Ectodermal cell (in vitro differentiated cells): ENCODE data around the gene KLHL5.

Experiments
- H3K27ac ChIP-seq: 2 replicates; pipeline ENCODE4 v1.7.0; 2013; ENCODE audit warnings: mild to moderate bottlenecking, low read depth, low read length; ENCODE audit not compliant: insufficient read depth, poor library complexity, severe bottlenecking
- H3K27me3 ChIP-seq: 2 replicates; pipeline ENCODE4 v1.7.0; 2013; ENCODE audit warnings: mild to moderate bottlenecking, low read length; ENCODE audit not compliant: insufficient read depth, control insufficient read depth, poor library complexity, severe bottlenecking
- H3K36me3 ChIP-seq: one replicate; pipeline ENCODE4 v1.7.0; 2013; ENCODE audit warnings: low read length; ENCODE audit not compliant: control insufficient read depth, insufficient read depth
- H3K4me1 ChIP-seq: one replicate; pipeline ENCODE4 v1.7.0; 2013; ENCODE audit warnings: low read length; ENCODE audit not compliant: control insufficient read depth, insufficient read depth
- H3K4me3 ChIP-seq: 2 replicates; pipeline ENCODE4 v1.7.0; 2013; ENCODE audit warnings: low read depth, low read length, control low read depth; ENCODE audit not compliant: insufficient read depth
- H3K9me3 ChIP-seq: 2 replicates; pipeline ENCODE4 v1.7.0; 2013; ENCODE audit warnings: mild to moderate bottlenecking, low read length, moderate library complexity; ENCODE audit not compliant: control insufficient read depth
- WGBS, 2 experiments: methylation state at CpG; one replicate each; pipeline ENCODE4 v1.1.7; 2013; ENCODE audit warnings: missing lambda C conversion rate in 2 of 2; 5-methylcytosine and 5-hydroxymethylcytosine counted together

KLHL5 gene

DNA sequence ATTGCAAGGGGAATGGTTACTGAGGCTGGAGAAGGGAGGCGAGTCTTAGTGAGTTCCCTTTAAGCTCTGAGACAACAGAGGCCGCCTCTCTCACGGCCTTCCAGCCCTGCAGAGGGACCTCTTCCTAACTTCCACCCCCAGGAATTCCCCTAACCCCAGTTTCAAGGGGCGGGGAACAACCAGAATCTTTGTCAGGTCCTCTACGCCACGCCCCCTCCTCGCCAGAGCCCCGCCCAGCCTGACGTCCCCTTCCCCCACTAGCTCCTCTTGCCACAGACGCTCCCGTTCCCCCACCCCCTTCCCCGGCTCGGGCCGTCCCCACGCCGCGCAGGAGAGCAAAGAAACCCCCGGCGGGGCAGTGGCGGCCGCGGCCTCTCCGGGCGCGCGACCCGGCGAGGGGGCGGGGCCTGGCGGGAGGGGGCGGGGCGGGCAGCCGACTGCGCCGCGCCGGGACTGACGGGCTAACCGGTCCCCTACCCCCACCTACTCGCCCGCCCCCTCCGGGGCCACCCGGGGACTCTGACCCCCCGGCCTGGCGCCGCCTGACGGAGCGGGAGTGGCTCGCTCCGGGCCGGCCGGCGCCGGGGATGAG, 17.6 kb upstream of the KLHL5 start:
- no peaks in the 10 kb centered on the region for H3K27me3 ChIP-seq
- H3K4me1 ChIP-seq = peaks cover 9% of the 10 kb centered on the region
- 0% methylated on average over 54 of the region's 54 CpGs for WGBS, 2 experiments
- H3K36me3 ChIP-seq = no peaks in the 10 kb centered on the region
- H3K9me3 ChIP-seq = no peaks in the 10 kb centered on the region
- peak overlapping the region; percentile 30 for H3K27ac ChIP-seq
- H3K4me3 ChIP-seq = peak overlapping the region; percentile 66

DNA sequence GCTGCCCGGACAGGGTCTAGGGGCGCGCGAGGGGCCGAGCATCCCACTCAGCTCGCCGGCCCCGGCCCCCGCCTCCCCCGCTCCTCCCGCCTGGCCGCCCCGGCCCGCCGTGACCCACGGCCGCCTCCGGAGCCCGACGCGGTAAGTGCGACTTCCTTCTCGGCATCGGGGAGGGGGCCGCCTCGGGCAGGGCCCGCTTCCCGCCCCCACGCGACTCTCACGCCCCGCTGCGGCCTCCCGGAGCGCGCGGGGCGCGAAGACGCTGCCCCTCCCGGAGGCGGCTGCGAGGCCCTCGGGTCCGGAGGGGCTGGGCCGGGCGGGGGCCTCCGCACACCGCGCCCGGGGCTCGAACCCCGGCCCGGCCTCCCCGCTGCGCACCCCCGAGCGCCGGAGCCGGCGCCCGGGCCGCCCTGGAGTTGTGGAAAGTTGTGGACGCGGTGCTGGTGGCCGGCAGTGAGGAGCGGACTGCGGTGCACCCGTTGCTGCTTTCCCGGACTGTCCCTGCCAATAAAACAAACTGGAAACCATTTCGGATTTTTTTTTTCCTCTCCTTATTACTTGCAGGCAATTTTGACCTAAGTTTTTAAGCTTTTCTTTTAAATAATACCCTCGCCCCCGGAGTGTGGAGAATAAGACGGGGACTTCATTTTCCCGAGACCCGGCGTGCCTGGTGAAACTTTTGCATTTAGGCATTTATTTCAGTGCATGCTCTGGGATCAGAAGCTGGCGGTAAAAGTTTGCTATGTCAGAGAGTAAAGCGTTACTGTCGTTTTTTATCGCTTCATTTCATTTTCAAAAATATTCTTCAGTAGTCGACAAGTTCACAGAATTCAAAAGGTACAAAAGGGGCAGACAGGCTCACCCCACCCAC, 16.8 kb upstream of the KLHL5 start:
- H3K9me3 ChIP-seq = no peaks in the 10 kb centered on the region
- 0 to 1% methylated on average over 82 of the region's 82 CpGs for WGBS, 2 experiments
- H3K27me3 ChIP-seq = no peaks in the 10 kb centered on the region
- H3K4me3 ChIP-seq = peak overlapping the region; percentile 66
- peak overlapping the region; percentile 30 for H3K27ac ChIP-seq
- no peaks in the 10 kb centered on the region for H3K36me3 ChIP-seq
- H3K4me1 ChIP-seq = peaks cover 9% of the 10 kb centered on the region

DNA sequence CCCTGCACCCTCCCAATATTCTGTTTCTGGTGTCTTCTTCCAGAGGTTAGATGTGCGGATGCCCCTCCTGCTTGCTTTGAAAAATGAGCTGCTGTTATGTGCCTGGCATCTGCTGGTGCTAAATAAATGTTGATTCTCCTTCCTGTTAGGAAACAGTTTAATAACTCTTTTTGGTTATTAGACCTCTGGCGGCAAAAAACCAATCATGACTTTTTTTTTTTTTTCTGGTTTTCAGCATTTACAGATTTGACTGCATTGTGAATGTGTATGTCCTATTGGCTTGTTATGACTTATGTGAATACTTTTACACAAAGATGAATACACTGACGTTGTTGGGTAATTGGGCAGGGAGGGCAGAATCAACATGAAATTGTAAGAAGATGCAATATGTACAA, 16.2 kb upstream of the KLHL5 start:
- 60% methylated on average over 2 to 3 of the region's 3 CpGs for WGBS, 2 experiments
- Histone ChIP-seq H3K36me3 (no peaks in the 10 kb centered on the region), H3K27me3 (no peaks in the 10 kb centered on the region), H3K4me1 (peaks cover 12% of the 10 kb centered on the region), H3K27ac (no peak overlapping the region), H3K4me3 (peak overlapping the region; percentile 66), H3K9me3 (no peaks in the 10 kb centered on the region)

DNA sequence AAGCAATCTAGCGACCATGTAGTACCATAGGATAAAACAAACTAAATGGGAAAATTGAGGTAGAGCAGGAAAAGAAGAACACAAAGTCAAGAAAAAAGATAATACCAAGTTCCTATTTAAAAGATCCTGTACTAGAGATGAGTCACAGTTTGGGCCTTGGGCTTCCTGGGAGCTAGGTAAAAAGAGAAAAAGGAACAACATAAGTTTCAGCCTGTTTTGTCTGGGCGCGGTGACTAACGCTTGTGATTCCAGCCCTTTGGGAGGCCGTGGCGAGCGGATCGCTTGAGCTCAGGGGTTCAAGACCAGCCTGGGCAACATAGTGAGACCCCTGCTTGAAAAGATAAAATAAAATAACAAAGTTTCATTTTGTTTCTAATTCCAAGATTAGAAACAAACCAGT, 15.8 kb upstream of the KLHL5 start:
- no peak overlapping the region for H3K27ac ChIP-seq
- H3K4me3 ChIP-seq = no peak overlapping the region
- H3K9me3 ChIP-seq = no peaks in the 10 kb centered on the region
- H3K4me1 ChIP-seq = peaks cover 16% of the 10 kb centered on the region
- H3K36me3 ChIP-seq = no peaks in the 10 kb centered on the region
- no peaks in the 10 kb centered on the region for H3K27me3 ChIP-seq
- WGBS, 2 experiments = 93 to 95% methylated on average over 7 to 8 of the region's 8 CpGs

DNA sequence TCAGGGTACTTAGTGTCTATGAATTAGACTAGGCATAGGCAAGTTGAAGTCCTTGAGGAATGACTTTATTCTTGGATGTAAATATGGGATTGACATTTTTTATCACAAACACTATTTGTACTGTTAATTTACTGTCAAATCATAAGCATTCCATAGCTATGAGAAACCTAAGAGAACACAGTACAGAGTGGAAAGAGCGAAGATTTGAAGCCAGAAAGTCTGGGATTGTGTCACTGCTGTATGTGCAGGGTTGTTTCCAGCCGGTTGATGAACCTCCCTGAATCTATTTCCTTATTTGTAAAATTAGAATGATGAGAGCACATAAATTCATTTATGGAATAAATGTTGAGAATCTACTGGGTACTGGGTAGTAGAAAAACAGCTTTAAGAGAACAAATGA, 14.4 kb upstream of the KLHL5 start:
- no peak overlapping the region for H3K4me3 ChIP-seq
- WGBS, 2 experiments = 91 to 100% methylated on average over 2 of the region's 2 CpGs

DNA sequence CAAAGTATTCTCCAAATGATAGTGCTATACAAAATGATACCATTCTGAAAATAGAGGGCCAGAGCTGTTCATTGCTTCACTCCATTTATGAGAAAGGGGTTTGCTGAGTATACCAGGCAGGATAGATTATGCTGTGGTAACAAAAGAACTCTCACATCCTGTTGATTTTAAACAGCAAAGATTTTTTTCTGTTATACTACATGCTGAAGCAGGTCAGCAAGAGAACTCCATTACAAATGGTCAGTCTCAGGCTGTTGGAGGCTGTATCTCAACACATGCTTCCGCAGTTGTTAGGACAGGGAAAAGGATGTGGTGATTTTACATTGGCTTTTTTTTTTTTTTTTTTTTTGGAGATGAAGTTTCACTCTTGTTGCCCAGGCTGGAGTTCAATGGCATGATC, 13.7 kb upstream of the KLHL5 start:
- 74 to 94% methylated on average over 1 of the region's 1 CpG for WGBS, 2 experiments
- no peak overlapping the region for H3K27ac ChIP-seq

More for the DNA sequence above, 14.4 kb upstream of the KLHL5 start:
- Histone ChIP-seq H3K27me3 (no peaks in the 10 kb centered on the region), H3K36me3 (no peaks in the 10 kb centered on the region), H3K27ac (no peak overlapping the region), H3K4me1 (peaks cover 21% of the 10 kb centered on the region), H3K9me3 (no peaks in the 10 kb centered on the region)

DNA sequence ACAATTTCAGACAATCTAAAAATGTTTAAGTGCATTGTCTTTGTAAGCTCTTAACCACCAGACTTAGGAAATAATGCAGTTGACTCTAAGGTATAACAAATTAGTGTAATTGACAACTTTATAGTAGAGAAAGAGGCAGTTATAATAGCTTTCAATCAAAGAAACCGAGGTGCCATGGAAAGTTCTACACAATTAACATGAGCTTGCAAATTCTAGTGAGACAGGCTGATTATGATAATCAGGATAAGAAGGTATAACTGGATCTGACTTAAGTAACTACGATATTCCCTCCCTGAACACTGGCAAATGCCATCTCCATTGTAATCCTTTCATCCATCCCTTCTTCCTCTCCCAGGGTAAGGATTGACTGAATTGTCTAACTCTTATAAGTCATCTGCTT, 11.4 kb upstream of the KLHL5 start:
- H3K27me3 ChIP-seq = no peaks in the 10 kb centered on the region
- peaks cover 19% of the 10 kb centered on the region for H3K4me1 ChIP-seq
- no peaks in the 10 kb centered on the region for H3K9me3 ChIP-seq
- no peak overlapping the region for H3K4me3 ChIP-seq
- WGBS, 2 experiments = 87 to 100% methylated on average over 1 to 2 of the region's 2 CpGs
- no peaks in the 10 kb centered on the region for H3K36me3 ChIP-seq
- no peak overlapping the region for H3K27ac ChIP-seq

More for the DNA sequence above, 13.7 kb upstream of the KLHL5 start:
- Histone ChIP-seq H3K36me3 (no peaks in the 10 kb centered on the region), H3K27me3 (no peaks in the 10 kb centered on the region), H3K4me1 (peaks cover 18% of the 10 kb centered on the region), H3K4me3 (no peak overlapping the region), H3K9me3 (no peaks in the 10 kb centered on the region)

DNA sequence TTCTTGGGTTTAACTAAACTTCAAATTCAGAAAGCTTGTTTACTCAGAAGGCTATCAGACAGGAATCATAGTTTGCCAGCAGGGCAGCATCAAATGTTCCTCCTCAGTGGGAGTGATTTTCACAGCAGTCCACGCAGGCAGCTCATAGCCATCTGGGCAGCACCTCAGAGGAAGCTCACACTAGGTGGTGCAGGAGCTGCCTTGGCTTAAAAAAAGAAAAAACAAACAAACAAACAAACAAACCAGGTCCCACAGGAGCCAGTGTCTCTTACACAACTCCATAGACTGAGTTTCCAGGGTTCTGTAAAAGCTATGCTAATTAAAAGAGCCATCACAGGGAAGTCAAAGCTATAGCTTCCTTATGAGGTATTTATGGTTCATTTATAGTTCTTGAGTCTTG, 10.5 kb upstream of the KLHL5 start:
- Histone ChIP-seq H3K36me3 (no peaks in the 10 kb centered on the region), H3K27ac (no peak overlapping the region), H3K9me3 (no peaks in the 10 kb centered on the region), H3K4me1 (peaks cover 19% of the 10 kb centered on the region), H3K27me3 (no peaks in the 10 kb centered on the region), H3K4me3 (no peak overlapping the region)
- WGBS, 2 experiments = 22 to 45% methylated on average over 1 of the region's 1 CpG

DNA sequence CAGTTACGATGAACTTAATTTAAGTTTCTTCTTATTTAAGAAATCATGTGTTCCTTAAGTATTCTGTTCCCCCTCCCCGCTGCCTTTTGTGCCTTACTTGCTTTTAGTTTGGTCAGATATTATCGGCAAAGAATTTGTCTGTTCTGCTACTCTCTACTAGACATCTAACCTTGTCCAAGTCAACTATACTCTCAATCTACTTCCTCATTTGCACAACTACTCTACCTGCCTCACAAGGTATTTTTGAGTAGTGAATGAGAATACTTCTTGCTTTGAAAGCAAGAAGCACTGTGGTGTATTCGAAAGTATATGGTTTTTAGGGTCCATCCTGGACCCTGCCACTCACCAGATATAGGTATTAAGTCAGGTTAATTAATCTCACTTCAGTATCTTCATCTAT, 8.0 kb upstream of the KLHL5 start:
- Histone ChIP-seq H3K4me1 (peaks cover 19% of the 10 kb centered on the region), H3K4me3 (no peak overlapping the region), H3K27me3 (no peaks in the 10 kb centered on the region), H3K9me3 (no peaks in the 10 kb centered on the region), H3K27ac (no peak overlapping the region), H3K36me3 (no peaks in the 10 kb centered on the region)
- 97% methylated on average over 4 of the region's 4 CpGs for WGBS, 2 experiments

DNA sequence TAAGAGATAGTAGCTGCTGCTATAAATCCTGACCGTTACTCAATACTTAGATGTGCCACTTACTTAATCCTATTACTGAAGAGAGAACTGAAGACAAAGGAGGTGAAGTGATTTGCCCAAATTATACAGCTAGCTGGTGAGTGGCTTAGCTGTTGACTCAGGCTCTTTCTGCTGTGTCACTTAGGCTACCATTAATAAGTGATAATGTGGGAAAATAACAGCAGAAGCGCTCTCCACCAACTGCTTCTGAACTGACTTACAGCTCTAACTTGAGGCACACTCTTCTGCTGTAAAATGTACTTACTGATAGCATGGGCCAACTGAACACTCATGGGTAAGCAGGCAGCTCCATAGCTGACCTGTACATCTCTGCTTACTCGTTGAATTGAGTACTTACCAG, 7.5 kb upstream of the KLHL5 start:
- Histone ChIP-seq H3K9me3 (no peaks in the 10 kb centered on the region), H3K27me3 (no peaks in the 10 kb centered on the region), H3K36me3 (no peaks in the 10 kb centered on the region), H3K4me3 (no peak overlapping the region), H3K4me1 (peaks cover 19% of the 10 kb centered on the region), H3K27ac (no peak overlapping the region)
- WGBS, 2 experiments = 76 to 100% methylated on average over 2 of the region's 3 CpGs
